NCI-H2227 (cell line): Measurements from ENCODE around the gene GDF10.

Experiments
- DNase-seq: peaks from one replicate; lab custom pipeline; 2025; ENCODE audit not compliant: unreplicated experiment; lab: John Stamatoyannopoulos, UW

Gene GDF10

DNA sequence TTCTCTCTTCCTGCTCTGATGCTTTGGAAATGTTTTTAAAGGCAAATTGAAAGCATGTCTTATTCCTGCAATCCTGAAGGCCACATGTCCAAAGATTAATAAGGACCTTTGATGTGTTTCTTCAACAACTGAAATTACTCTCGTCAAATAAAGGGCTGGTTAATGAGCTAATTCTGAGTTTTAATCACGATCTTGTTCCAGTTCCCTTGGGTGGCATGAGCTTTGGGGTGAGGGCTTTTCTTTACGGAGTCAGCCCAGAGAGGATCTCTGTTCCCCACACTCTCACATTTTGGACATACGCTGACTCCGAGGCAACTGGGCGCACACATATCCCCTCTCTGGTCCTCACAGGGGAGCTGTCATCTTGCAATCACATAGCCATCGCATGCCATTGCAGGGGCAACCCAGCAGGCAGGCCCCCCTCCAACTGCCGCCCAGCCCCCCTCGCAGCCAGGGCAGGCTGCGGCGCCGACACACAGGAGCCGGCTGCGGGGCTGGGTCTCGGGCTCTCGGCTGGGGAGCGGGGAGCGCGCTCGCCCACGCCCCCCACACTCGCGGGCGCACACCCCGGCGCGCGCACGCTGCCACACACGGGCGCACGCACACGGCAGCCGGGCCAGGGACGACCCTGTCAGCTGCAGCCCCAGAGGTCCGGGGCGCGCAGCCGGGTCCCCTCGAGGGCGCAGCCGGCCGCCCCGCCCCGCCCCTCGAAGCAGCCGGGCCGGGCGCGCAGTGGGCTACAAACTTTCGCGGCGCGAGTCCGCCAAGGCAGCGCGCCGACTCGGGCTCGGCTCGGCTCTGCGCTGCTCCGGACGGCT lies at the start of gene GDF10:
Gene GDF10 (plus strand): TSS at position 587 of the 818 bp plus-strand sequence. CDS start 455 bp downstream, outside the sequence.
- DNase-seq: peak; percentile 5

DNA sequence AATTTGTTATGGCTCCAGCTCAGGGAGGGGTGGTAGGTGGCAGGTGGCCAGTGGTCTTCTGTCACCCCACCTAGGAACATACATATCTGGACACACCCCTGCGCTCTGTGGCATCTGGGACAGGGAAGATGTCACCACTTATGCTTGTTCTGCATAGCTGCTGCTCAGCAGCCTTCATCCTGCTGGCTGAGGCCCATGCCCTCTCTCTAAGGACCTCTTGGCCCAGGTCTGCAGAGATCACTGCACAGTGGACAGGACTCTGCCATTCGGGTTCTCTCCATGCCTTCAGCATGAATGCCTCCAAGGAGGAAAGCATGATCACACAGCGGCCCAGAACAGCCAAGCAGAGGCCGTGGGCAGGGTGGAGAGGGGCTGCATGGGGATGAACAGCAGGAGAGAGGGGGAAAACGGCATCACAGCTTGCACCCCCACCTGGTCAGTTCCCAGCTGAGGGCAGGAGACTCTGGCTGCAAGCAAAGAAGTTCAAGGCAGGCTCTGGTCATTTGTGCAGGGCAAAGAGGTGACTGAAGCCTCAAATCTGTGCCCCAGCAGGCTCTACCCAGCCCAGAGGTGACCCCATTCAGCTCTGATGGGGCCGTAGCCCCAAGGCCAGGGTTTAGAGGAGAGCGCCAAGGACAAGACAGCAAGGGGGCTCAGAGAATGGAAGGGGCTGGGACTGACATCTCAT lies 47.8 kb upstream of the GDF10 start:
- DNase-seq: no peak

DNA sequence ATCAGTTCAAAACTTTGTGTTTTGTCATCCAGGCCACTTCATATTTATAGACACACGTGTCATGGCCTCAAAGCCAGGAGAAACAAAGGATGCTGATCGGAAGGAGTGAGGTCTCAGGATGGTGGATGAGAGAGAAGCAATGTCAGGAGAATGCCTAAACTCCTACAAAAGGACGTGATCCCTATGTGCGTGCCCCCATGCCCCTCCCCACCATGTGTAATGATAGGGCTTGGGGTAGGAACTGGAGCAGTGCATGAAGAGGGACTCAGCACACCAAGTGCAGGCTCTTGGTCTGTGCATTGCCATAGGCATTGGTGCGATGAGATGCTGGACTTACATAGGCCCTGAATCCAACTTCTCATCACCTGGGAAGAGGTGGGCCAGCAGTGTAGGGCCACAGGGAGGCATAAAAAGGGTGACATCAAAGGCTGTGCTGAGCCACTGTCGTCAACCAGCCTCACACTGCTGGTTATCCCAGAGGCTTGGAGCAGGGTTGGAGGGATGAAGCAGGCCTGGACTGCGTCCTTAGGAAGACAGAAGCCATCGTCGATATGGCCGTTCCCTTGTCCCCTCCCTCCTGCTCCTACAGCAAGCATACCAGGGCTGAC lies 46.9 kb upstream of the GDF10 start:
- no peak for DNase-seq

DNA sequence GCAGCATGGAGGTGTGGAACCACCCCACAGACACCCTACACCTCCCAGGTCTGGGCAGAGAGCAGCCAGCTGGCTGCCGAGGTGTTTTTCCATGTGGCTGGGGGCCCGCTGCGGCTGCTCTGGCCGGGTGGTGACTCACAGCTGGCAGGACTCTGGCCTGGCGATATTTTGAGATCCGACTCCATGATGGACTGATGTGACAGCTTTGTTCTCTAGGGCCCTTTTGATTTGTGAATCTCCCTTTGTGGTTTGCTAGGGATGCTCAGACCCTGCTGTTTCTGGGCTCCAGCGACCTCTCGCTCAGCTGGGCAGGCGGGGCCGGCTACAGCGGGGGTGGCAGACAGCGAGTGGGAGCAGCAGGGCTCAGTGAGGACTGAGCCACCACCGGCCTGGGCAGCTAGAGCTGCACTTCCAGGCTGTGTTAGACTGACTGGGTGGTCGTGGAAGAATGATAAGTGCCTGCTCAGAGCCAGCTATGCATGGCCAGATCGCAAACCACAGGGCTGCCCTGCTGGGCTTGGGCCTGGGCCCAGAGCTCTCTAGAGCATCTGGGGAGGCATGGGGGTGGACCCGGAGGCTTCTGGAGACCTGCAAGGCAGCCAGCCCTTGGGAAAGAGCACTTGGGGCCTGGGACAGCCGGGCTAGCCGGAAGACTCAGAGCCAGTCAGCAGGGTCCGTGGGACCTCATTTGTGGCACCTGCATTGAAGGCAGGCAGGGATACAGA lies 46.2 kb upstream of the GDF10 start:
- no peak for DNase-seq

DNA sequence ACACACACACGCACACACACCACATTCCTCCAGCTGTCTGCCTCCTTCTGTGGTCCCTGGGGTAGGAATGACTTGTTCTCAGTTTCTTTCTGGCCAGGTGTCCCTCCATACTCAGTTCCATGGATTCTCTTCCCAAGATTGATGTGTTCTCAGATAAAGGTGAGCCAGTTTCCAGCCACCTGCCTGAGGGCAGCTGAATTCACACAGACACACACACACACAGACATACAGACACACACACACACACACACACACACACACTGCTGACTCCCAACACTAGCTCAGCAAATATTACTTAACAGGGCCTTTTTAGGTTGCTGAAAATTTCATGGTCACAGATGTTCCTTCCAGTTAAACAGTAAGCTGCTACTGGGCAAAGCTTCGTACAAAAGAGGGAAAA lies 45.4 kb upstream of the GDF10 start:
- DNase-seq: no peak

GRCh38 chr10:47255033-47255813 lies 44.8 kb upstream of the GDF10 start:
- no peak for DNase-seq

GRCh38 chr10:47255866-47256265 lies 44.1 kb upstream of the GDF10 start:
- no peak for DNase-seq

DNA sequence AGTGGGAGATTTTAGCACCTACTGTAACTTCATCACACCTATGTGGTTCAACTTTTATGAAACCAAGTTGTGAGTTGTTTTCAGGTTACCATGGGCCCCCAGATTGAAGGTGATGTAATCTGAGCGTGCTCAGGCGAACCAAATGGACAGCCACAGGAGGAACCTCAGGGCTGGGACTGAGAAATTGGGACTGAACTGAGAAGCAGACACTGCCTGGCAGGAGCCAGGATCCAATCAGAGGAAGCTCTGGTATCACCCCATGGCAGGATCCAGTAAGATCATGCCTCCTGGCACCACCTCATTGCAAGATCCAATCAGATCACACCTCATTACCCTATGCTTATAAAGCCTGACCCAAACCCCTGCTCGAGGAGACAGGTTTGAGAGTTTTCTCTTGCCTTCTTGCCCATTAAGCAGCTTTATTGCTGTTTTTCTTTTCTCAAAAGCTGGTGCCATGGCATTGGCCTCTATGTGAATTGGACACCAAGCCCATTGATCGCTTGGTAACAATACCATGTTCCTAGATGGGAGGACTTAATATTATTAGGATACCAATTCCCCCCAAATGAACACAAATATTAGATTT lies 43.2 kb upstream of the GDF10 start:
- no peak for DNase-seq

DNA sequence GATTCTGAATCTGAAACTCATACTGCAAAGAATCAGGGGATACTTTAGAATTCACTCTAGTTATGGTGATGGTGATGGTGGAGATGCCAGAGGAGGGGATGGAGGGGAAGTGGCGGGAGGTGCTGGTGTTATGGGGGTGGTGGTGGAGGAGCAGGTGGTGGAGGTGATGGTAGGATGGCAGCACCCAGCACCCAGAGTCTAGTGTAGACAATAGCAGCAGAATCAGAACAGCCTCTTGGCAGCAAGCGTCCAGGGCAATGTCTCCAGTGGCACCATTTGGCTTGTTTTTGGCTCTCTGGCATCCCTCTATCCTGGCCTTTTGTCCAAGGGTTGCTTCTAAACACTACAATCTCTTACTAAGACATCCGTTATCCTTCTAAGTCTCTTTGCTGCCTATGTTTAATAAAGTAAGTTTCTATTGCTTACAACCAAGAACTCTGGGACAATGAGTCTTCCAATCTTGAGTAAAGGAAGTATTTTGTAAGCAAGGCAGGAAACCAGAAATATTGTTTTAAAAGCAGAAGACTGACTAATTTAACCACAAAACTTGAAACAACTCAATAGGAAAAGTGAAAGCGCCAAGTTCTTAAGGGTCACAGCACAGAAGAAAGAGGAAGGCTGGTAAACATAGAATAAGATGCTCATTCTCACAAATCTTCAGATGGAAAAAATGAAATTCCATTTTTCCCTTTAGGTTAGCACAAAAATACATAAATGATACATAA lies 42.4 kb upstream of the GDF10 start:
- no peak for DNase-seq

DNA sequence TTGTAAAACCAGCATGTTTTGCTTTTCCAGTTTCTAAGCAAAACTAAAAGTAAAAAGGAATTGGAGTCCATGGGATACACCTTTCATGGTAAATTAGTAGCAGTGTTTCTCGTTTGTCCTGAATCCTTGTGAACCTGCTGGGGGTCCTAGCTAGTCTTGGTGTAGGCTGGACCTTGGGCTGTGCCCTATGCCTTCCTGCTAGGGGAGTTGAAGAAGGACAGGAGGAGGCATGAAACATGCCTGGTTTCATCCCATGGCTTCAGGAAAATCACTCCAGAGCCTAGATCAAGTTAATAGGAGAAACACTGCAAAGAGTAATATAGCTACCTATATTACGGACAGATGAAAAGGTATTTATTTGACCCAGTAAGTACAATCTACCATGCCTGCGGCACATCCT lies 41.1 kb upstream of the GDF10 start:
- no peak for DNase-seq

DNA sequence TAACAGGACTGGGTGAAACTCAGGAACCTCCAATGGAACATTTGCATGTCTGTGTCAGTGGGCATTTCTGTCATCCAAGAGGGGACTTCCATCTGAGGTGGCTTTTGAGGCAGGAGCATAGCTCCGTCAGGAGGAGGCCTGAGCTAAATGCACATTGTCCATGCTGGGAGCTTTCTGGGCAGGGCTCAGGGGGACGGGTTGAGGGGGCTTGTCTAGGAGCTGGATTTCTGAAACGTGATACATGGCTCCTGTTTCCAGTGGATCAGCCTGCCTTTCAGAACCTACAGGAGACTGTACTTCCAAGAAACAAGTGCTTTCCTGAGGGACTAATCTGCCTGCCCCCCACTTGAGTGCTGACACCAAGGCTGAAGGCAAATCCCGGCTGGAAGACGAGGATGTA lies 40.5 kb upstream of the GDF10 start:
- no peak for DNase-seq

DNA sequence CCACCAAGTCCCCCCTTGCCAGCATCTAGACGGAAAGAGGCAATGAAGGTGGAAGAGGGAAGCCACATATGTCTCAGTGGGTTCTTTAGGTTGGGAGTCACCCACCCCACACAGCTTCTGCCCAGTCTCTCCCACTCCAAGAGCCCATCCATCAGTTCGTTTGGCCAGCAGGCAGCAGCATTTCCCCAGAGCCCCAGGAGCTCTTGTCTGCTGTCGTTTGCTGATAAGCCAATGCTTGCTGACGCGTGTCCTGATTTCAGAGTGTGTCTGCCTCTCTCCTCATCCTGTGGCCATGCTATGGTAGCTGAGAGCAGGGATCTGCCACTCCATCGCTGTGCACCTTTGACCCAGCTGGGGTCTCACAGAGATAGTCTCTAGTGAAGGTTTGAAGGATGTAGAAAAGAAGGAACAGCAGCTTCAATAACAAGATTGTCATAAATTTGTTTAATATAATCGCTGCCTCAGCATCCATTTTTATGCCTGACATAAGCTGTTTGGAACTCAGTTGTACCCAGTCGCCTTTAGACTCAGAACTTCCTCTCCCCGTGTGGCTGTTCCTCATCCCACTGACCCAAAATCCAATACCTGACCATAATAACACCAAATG lies 39.4 kb upstream of the GDF10 start:
- no peak for DNase-seq

DNA sequence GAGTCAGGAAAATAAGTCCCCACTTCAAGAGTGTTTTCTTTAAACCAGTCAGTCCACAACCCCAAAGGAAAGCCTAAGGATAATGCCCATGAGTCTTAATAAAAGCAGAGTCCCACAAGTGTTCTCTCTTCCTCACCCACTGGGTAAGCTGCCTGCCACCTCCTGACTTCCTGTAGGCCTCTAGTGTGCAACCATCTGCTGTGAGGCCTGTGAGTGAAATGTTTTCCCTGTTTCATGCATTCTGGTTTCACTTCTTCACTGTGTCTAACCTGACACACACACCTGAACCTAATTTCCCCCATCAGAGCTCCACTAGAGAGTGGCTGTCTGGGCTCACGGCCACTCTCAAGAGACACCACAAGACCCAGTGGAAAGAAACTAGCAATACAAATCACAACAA lies 38.9 kb upstream of the GDF10 start:
- DNase-seq: no peak

GRCh38 chr10:47261556-47261955 lies 38.4 kb upstream of the GDF10 start:
- DNase-seq: no peak

GRCh38 chr10:47262606-47263533 lies 37.1 kb upstream of the GDF10 start:
- no peak for DNase-seq

GRCh38 chr10:47264797-47265281 lies 35.2 kb upstream of the GDF10 start:
- DNase-seq: no peak

GRCh38 chr10:47266602-47267001 lies 33.4 kb upstream of the GDF10 start:
- no peak for DNase-seq

DNA sequence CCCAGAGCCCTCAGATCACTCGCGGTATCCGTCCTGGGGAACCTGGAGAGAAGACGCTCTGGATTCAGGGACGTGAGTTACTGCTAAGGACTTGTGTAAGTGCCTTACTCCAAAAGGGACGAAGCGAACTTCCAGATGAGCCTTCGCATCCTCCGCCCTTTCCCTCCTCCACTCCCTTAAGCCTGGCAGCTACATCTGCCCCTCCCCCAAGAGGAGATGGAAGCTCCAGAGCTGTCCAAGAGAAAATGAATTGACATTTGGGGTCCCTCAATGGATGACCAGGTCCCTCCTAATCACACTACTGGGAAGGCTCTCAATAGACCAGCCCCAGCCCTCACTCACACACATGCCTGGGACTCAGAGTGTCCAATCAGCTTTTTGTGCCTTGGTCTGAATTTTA lies 31.3 kb upstream of the GDF10 start:
- DNase-seq: no peak
